ENCODE measurements around the gene PRG2. TPM values are rescaled to one million over a fixed set of nuclear protein-coding genes. Genes with fewer than 3 reads are reported as not detected.

The PRG2 gene
- total and polyA plus RNA-seq, 9 of the 15 experiments (the other 6 are each of a cell fraction or from before 2014, with no cell fraction given) = 1.8 to 78.0 (median 26.6) TPM

DNA sequence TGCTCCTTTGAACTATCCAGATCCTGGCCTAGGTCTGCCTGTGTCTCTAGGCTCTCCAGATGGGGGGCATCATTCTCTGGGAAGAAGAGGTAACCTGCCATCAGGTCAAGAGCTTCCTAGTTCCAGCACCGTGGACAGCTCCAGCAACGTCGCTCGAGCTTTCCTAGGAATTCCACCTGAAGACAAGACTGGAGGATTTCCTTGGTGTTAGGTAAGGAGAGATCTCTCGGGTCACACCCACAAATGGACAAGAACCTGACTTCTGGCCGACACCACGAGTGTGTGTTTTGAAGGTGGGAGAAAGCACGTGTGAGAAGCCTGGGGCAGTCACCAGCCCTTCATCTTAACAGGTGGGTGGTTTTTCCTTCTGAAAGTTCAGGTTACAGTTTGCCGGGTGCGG is 10.7 kb downstream of the PRG2 start (continued):
- TF ChIP-seq, protein P1, sequence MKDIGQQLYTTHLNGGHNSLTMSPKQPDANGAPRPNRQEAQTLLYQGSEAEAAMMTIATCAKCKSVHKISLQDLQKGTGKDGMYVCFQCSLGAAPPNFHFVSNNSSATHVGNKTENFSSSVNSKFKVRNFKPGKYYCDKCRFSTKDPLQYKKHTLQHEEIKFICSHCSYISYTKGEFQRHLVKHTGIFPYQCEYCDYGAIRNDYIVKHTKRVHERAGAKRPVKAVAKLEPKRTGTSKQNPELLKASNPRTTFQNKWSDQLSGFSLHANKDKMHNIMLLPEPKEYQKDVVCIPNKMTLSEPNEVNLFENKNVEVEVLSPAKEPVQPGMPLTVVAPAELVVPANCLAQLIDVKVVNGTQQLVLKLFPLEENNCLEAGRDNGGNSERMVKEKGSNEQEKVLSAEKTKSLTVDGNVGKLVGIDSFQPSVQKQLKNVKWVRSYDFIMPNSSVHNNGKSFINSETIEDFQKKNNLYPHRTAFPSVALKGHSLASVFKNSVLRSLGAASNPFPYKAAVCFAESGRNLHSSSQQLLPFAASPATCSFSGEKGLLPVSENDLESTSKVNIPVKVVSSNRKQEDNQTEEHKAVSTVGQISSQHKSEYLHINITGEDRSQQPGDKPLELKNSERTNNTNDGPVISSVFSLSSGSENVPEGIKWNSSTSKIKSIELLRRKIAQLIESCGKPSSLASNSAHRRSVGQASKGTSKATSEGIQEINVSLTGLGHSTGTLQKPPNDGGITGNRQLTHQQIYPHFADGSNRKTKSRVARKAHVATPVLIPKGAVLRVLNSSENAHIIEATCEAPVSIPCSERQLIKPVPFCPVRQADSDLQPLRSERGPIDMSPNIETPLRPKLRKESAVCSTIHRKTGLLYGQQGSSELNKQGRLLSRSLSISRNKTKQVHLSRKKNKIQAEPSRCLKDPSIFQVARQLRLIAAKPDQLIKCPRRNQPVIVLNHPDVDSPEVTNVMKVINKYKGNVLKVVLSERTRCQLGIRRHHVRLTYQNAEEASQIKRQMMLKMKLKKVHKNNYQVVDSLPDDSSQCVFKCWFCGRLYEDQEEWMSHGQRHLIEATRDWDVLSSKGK (CRISPR knock-in tag; IDR thresholded peaks at IDR 0.05) = no peak
- TF ChIP-seq ZNF766 (CRISPR knock-in tag; conservative IDR thresholded peaks at IDR 0.05) (peak; percentile 48; the same call in 1 of the 2 replicates), SMAD1 (IDR thresholded peaks at IDR 0.05; ENCODE audit: low read depth, low read length, partially characterized antibody) (no peak), SAFB2 (IDR thresholded peaks at IDR 0.05; ENCODE audit: borderline replicate concordance, low read depth, low read length, severe bottlenecking) (no peak), ZNF589 (CRISPR knock-in tag; IDR thresholded peaks at IDR 0.05; ENCODE audit: low read depth) (no peak), SMAD2 (IDR thresholded peaks at IDR 0.05; ENCODE audit: low read depth, low read length) (no peak)
- TF ChIP-seq, protein P2, sequence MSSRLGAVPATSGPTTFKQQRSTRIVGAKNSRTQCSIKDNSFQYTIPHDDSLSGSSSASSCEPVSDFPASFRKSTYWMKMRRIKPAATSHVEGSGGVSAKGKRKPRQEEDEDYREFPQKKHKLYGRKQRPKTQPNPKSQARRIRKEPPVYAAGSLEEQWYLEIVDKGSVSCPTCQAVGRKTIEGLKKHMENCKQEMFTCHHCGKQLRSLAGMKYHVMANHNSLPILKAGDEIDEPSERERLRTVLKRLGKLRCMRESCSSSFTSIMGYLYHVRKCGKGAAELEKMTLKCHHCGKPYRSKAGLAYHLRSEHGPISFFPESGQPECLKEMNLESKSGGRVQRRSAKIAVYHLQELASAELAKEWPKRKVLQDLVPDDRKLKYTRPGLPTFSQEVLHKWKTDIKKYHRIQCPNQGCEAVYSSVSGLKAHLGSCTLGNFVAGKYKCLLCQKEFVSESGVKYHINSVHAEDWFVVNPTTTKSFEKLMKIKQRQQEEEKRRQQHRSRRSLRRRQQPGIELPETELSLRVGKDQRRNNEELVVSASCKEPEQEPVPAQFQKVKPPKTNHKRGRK (tag; IDR thresholded peaks at IDR 0.05) = no peak
- TF ChIP-seq, protein P3, sequence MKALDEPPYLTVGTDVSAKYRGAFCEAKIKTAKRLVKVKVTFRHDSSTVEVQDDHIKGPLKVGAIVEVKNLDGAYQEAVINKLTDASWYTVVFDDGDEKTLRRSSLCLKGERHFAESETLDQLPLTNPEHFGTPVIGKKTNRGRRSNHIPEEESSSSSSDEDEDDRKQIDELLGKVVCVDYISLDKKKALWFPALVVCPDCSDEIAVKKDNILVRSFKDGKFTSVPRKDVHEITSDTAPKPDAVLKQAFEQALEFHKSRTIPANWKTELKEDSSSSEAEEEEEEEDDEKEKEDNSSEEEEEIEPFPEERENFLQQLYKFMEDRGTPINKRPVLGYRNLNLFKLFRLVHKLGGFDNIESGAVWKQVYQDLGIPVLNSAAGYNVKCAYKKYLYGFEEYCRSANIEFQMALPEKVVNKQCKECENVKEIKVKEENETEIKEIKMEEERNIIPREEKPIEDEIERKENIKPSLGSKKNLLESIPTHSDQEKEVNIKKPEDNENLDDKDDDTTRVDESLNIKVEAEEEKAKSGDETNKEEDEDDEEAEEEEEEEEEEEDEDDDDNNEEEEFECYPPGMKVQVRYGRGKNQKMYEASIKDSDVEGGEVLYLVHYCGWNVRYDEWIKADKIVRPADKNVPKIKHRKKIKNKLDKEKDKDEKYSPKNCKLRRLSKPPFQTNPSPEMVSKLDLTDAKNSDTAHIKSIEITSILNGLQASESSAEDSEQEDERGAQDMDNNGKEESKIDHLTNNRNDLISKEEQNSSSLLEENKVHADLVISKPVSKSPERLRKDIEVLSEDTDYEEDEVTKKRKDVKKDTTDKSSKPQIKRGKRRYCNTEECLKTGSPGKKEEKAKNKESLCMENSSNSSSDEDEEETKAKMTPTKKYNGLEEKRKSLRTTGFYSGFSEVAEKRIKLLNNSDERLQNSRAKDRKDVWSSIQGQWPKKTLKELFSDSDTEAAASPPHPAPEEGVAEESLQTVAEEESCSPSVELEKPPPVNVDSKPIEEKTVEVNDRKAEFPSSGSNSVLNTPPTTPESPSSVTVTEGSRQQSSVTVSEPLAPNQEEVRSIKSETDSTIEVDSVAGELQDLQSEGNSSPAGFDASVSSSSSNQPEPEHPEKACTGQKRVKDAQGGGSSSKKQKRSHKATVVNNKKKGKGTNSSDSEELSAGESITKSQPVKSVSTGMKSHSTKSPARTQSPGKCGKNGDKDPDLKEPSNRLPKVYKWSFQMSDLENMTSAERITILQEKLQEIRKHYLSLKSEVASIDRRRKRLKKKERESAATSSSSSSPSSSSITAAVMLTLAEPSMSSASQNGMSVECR (CRISPR knock-in tag; IDR thresholded peaks at IDR 0.05) = 0 out of 2 replicates have a peak, but pooled peaks have one; percentile 47

All from K562 (cell line).